GM12864 (cell line): ENCODE results near the gene TIMM22.

Experiments used
- DNase-seq: peaks from one replicate; pipeline ENCODE4 v3.0.0-alpha.2; 2011; ENCODE audit warnings: low read depth
- H3K4me3 ChIP-seq: 2 replicates; pipeline ENCODE4 v1.5.1; 2011; ENCODE audit warnings: mild to moderate bottlenecking, low read depth, low read length, control low read depth
- TF ChIP-seq, protein P1 (sequence below): IDR thresholded peaks from 2 replicates; pipeline ENCODE4 v1.5.1; 2011; ENCODE audit warnings: low read depth, mild to moderate bottlenecking, moderate library complexity, low read length, control low read depth, inconsistent platforms; ENCODE audit errors: missing control alignments

TIMM22 gene

DNA sequence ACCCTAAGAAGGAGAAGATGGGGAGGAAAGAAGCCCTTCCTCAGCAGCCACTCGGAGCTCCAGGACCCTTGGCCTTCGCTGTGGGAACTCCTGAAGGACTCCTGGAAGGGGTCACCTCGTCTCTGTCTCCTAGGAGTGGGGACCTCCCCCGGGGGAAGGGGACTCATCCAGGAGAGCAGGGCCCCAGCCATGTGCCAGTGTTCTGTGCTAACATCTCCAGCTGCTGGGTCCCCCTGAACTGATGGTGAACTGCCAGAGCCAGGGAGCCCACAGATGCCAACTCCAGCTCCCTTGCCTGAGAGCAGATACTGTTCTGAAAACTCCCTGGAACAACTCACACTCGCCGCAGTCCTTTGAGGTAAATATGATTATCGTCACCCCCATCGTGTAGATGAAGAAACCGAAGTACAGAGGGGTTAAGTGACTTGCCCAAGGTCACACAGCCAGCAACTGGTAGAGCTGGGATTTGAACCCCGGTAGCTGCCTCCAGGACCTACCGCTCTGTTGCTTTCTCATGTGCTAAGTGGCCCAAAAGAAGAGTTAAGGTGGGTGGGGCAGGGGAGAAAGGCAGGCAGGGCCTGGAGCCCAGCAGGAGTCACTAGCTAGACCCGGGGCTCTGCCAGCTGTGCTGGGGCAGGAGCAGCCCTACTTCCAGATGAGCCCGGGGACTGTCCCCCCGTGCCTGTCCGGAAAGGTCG is 10.5 kb downstream of the TIMM22 start:
- H3K4me3 ChIP-seq = no peak overlapping the region
- TF ChIP-seq, protein P1, sequence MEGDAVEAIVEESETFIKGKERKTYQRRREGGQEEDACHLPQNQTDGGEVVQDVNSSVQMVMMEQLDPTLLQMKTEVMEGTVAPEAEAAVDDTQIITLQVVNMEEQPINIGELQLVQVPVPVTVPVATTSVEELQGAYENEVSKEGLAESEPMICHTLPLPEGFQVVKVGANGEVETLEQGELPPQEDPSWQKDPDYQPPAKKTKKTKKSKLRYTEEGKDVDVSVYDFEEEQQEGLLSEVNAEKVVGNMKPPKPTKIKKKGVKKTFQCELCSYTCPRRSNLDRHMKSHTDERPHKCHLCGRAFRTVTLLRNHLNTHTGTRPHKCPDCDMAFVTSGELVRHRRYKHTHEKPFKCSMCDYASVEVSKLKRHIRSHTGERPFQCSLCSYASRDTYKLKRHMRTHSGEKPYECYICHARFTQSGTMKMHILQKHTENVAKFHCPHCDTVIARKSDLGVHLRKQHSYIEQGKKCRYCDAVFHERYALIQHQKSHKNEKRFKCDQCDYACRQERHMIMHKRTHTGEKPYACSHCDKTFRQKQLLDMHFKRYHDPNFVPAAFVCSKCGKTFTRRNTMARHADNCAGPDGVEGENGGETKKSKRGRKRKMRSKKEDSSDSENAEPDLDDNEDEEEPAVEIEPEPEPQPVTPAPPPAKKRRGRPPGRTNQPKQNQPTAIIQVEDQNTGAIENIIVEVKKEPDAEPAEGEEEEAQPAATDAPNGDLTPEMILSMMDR = no peak
- no peak for DNase-seq

DNA sequence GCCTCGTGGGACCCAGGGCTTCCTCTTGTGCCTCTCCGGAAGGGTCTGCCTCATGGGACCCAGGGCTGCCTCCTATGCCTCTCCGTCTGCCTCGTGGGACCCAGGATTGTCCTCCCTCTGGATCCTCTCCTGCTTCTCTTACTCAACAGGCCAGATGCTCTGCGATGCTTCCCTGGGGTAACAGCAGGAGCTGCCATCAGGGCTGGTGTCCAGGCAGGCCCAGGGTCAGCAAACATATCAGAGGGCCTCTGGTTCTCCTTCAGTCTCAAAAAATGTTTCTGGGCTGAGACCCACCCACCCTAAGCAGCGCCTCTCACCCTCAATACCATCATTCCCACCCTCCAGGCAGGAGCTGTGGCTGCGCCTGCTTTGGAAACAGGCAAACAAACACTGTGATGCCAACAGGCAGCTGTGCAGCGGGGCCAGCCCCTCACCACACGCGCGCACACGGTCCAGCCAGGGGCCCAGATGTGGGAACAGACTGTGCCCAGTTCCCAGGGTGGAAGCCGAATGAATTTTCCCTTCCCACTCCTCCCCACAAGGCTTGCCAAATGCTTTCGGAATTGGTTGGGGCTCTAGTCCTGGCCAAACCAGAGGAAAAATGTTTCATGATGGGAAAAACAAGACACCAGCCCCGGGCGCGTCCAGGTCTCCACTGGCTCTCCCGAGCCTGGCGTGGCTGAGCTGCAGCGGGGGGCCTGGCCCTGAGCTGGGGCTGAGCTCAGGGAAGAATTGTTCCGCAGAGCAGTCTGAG is 11.3 kb downstream of the TIMM22 start:
- TF ChIP-seq, protein P1 = no peak
- no peak for DNase-seq

DNA sequence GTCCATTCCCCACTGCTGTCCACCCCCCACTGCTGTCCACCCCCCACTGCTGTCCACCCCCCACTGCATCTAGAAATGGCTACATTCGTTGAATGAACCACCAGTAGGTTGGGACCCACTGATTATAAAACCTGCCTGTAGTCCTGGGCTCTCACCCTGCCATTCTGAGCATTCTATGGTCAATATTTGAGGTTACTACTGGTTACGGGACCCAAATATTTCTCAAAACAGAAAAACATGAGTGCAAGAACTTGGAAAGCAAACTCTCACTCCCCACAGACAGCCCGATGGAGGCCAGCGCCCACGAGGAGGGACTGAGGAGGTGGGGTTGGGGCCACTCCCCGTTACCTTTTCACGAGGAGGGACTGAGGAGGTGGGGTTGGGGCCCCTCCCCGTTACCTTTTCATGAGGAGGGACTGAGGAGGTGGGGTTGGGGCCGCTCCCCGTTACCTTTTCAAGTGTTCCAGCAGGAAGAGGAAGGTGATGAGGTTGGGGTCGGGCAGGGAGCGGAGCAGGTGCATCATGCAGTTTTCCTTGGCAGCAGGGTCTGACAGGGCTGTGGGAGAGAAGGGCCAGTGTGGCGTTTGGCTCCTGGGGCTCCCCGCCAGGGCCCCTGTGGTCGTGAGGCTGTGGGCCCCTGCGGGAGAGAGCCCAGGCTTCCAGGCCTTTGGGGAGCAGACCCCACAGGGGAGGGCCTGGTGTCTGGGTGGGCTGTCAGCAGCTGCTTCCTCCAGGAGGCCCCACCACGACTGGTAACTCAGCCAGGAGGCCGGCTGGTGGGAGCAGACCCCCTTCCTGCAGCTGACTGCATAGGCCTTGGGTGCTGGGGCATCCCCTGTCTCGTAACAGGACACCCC is 12.5 kb downstream of the TIMM22 start:
- TF ChIP-seq, protein P1 = no peak

More for the DNA sequence above, 11.3 kb downstream of the TIMM22 start:
- no peak overlapping the region for H3K4me3 ChIP-seq

DNA sequence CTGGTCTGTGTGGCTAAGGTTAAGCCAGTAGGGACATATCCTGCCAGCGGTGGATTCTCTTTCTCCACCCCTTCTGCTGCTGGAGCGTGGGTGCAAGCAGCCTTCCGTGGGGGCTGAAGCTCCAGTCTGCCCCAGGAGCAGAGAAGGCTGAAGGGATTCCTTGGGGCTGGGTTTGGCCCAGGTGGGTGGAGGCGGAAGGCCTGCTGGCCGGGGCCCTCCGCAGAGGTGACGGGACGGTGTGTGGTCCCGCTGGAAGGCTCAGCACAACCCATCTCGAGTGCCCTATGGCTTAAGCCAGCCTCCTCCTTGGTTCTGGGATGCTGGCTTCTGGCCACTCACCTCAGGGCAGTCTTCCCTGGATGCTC is 13.1 kb downstream of the TIMM22 start:
- no peak for DNase-seq
- H3K4me3 ChIP-seq = no peak overlapping the region
- TF ChIP-seq, protein P1 = no peak

More for the DNA sequence above, 12.5 kb downstream of the TIMM22 start:
- no peak for DNase-seq
- H3K4me3 ChIP-seq = no peak overlapping the region

DNA sequence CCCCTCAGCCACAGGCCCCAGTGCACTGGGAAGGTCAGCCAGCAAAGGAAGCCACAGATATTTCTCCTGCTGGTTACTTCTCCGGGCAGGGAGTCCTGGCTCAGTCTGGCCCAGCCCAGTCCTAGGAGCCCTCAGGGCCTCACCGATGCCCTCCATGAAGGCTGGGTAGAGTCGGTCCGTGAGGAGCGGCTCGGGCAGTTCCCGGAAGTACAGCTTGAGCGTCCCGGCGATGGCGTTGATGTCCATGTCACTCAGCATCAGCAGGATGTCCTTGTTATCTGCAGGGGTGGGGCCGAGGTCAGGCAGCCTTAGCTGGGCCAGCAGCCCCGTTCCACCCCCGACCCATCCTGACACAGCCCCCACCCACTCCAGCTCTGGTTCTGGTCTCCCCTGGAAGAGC is 13.7 kb downstream of the TIMM22 start:
- H3K4me3 ChIP-seq = no peak overlapping the region
- no peak for DNase-seq
- TF ChIP-seq, protein P1 = no peak

DNA sequence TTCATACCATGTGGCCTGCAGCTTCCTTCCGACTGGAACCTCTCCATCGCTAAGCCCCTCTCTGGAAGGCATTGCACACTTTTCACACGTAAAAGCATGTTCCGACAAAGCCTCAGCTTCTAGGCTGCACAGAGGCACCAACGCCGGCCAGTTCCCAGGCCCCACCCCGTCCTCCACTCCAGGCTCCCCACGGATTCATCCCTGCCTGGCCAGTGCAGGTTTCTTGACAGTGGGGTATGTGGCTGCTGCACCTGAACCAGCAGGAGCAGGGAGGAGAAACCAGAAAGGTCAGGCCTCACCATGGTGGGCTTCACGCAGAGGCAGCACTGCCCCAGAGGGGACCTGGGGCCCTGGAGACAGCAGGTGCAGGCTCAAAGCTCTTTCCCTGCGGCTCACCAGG is 14.2 kb downstream of the TIMM22 start:
- DNase-seq = no peak
- TF ChIP-seq, protein P1 = no peak
- H3K4me3 ChIP-seq = no peak overlapping the region
